ENCODE measurements around the gene PDCD2L.
"Not testable (repeated sequence)": the region's sequence is repeated elsewhere in the genome, so short reads cannot be mapped to it uniquely, and the experiment has no call there.

PDCD2L gene

DNA sequence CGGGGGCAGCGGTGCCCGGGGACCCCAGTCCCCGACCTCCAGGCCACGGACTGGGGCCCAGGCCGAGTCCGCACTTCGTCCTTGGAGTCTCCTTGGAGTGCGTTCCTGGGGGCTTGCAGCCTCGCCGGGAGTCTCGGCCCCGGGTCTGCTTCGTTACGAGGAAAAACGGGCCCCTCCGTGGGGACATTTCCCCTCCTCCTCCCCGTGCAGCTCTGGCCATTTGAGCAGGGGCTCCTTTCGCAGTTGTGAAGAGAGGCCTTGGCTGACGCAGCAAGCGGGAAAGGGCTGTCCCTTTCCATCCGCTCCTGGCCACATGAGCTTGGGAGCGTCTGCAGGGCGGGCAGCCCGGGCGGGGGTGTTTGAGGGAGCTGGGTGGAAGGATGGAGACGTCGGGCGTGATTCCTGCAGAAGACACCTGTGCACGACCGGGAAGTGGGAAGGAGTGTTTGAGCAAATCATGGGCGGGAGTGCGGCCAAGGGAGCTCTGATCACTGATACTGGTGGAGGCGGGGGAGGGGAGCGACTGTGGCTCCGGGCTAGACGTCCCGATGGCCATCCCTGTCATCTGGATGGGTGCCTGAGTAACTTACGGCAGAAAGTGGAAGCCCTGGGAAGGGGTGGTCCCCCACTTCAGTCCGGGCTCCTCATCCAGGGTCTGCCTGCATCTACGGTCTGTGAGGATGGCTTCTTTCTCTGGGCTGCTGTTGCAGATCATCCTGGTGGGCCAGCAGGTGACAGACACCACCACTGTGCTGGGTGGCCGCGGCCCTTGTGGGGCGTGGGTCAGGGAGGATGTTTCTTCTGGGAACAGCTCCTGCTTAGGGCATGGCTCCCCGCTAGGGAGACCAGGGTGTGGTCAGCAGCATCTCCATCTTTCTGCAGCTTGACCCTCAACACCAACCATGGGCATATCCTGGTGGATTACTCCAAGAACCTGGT lies 38.5 kb upstream of the PDCD2L start:
- H3K4me1 Mint-ChIP-seq (ENCODE audit: low read depth): peaks cover 53% of the 10 kb centered on the region
- H3K9me3 Mint-ChIP-seq: no peaks in the 10 kb centered on the region
- peak overlapping the region; percentile 76 for H3K27ac Mint-ChIP-seq
- intact Hi-C loops (cut with micrococcal nuclease): loop anchor here (5.0 kb wide), 1 partner anchor 62 kb away; the partner anchor contains the start of gene UBA2
- H3K27me3 Mint-ChIP-seq: no peaks in the 10 kb centered on the region
- no peaks in the 10 kb centered on the region for H3K36me3 Mint-ChIP-seq (ENCODE audit: low read depth)
- peak overlapping the region; percentile 95 for H3K4me3 Mint-ChIP-seq

DNA sequence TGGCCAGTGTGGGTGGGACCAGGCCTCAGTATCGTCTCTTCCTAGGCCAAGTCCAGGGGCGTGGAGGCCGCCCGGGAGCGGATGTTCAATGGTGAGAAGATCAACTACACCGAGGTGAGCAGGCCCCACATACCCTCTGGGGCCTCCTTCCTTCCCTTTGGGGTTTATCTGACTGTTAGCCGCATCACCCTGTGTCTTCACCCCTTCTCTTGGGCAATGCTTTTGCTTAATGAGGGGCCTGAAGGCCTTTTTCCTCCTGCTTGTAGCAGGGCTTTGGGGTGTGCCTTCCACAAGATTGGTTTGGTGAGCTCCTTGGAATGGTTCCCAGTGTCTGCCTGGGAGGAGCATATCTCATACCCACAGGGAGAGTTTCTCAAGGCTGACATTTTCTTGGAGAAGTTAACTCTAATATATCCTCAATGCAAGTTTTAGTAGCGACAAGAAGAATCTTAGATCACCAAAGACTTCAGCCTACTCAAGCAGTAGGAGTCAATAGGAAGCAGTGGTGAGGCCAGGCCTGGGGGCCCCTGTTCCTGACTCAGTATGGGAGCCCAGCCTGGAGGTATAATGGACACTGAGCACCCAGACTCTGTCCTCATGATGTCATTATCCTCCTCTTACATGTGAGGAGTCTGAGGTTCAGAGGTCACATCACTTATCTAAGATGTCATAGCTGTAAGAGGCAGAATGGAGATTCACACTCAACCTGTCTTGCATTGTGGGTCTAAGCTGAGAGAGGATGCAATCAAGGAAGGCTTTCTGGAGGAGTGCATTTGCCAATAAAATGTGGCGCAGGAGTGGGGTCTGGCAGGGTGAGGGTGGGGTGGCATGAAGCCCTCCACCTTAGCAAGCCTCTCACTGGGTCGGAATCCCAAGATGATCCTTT lies 37.2 kb upstream of the PDCD2L start:
- intact Hi-C loops (cut with micrococcal nuclease): loop anchor here (5.0 kb wide), 1 partner anchor 60 kb away; the partner anchor contains the start of gene UBA2
- no peaks in the 10 kb centered on the region for H3K27me3 Mint-ChIP-seq
- no peaks in the 10 kb centered on the region for H3K36me3 Mint-ChIP-seq (ENCODE audit: low read depth)
- peaks cover 61% of the 10 kb centered on the region for H3K4me1 Mint-ChIP-seq (ENCODE audit: low read depth)
- no peaks in the 10 kb centered on the region for H3K9me3 Mint-ChIP-seq
- peak overlapping the region; percentile 95 for H3K4me3 Mint-ChIP-seq
- peak overlapping the region; percentile 76 for H3K27ac Mint-ChIP-seq

DNA sequence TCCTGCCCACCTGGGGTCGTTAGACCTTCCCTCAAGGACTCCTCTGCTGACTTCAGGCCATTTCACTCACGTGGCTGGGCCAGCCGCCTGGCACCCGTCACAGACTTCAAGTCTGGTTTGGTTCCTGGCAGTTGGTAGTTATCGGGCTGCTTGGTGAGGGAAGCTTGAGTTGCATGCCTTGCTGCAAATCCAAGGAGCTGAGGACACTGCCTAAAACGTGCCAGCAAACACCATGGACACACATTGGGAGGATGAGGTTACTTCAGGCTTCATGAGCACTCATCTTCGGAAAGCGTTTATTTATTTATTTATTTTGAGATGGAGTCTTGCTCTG lies 36.6 kb upstream of the PDCD2L start:
- Mint-ChIP-seq H3K27ac (no peak overlapping the region), H3K9me3 (no peaks in the 10 kb centered on the region), H3K4me3 (peak overlapping the region; percentile 21), H3K36me3 (ENCODE audit: low read depth) (no peaks in the 10 kb centered on the region), H3K27me3 (no peaks in the 10 kb centered on the region), H3K4me1 (ENCODE audit: low read depth) (peaks cover 61% of the 10 kb centered on the region)
- intact Hi-C loops (cut with micrococcal nuclease): loop anchor here (5.0 kb wide), 1 partner anchor 60 kb away; the partner anchor contains the start of gene UBA2

DNA sequence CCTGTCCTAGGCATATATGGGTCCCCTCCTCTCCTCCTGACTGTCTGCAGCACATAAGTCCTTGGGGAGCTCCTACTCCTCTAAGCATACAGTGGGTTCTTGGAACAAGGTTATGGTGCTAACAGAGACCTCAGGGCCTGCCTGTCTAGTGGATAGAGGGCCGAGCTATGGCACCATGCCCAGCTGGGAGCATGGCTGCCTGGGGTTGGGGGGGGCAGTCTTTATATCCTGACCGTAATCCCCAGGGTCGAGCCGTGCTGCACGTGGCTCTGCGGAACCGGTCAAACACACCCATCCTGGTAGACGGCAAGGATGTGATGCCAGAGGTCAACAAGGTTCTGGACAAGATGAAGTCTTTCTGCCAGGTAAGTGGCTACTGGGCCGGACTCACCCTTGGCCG lies 35.9 kb upstream of the PDCD2L start:
- Mint-ChIP-seq H3K36me3 (ENCODE audit: low read depth) (no peaks in the 10 kb centered on the region), H3K4me3 (no peak overlapping the region), H3K27ac (no peak overlapping the region)

DNA sequence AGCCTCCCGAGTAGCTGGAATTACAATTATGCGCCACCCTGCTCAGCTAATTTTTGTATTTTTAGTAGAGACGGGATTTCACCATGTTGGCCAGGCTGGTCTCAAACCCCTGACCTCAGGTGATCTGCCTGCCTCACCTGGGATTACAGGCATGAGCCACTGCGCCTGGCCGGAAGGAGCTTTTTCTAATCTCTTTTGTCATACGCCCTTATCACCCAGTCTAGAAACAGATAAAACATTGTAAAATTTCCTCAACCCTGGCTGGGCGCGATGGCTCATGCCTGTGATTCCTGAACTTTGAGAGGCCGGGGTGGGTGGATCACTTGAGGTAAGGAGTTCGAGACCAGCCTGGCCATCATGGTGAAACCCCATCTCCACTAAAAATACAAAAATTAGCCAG lies 35.0 kb upstream of the PDCD2L start:
- intact Hi-C loops (cut with micrococcal nuclease): loop anchor here (5.0 kb wide), 1 partner anchor 58 kb away; the partner anchor contains the start of gene UBA2
- not testable (repeated sequence) for H3K27ac Mint-ChIP-seq; H3K36me3 Mint-ChIP-seq (ENCODE audit: low read depth); H3K27me3 Mint-ChIP-seq; H3K4me3 Mint-ChIP-seq; H3K9me3 Mint-ChIP-seq
- H3K4me1 Mint-ChIP-seq (ENCODE audit: low read depth): peaks cover 59% of the 10 kb centered on the region

More for the DNA sequence above, 35.9 kb upstream of the PDCD2L start:
- no peaks in the 10 kb centered on the region for H3K9me3 Mint-ChIP-seq
- intact Hi-C loops (cut with micrococcal nuclease): loop anchor here (5.0 kb wide), 1 partner anchor 59 kb away; the partner anchor contains the start of gene UBA2
- peaks cover 61% of the 10 kb centered on the region for H3K4me1 Mint-ChIP-seq (ENCODE audit: low read depth)
- no peaks in the 10 kb centered on the region for H3K27me3 Mint-ChIP-seq

DNA sequence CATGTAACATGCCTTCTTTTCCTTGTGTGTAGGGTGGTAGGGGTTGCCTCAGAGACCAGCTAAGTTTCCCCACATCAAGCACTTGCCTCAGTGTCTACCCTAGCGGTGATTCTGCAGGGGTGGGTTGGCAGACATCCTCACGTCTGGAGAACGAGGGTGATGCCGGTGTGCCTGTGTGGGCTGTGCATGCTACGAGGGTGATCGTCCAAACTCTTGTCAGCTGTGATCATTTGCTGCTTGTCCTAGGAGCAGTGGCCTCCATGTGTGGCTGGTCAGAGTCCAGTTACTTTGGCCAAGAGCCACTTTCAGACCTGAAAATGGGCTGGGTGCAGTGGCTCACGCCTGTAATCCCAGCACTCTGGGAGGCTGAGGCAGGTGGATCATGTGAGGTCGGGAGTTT lies 34.1 kb upstream of the PDCD2L start:
- Mint-ChIP-seq H3K27ac (no peak overlapping the region), H3K36me3 (ENCODE audit: low read depth) (no peaks in the 10 kb centered on the region), H3K27me3 (no peaks in the 10 kb centered on the region), H3K4me3 (no peak overlapping the region), H3K4me1 (ENCODE audit: low read depth) (peaks cover 52% of the 10 kb centered on the region), H3K9me3 (no peaks in the 10 kb centered on the region)
- intact Hi-C loops (cut with micrococcal nuclease): no loop called here

DNA sequence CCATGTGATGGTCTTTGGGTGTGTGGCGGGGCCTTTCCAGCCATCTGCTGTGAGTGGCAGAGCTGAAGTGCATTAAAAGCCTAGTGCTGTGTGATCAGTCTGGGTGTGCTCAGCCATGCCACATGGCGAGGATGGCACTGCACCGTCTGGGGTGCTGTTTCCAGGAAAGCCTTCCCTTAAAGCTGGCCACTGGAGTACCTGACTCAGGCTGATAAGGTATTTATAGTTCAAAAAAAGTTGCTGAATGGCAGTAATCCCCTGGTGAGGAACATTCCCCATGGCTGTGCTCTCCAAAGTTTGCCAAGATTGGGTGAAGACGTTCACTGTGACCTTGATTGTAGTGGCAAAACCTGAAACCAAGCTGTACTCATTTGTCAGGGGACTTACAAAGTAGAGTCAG lies 33.2 kb upstream of the PDCD2L start:
- H3K9me3 Mint-ChIP-seq: no peaks in the 10 kb centered on the region
- H3K4me1 Mint-ChIP-seq (ENCODE audit: low read depth): peaks cover 46% of the 10 kb centered on the region
- no peaks in the 10 kb centered on the region for H3K27me3 Mint-ChIP-seq
- intact Hi-C loops (cut with micrococcal nuclease): no loop called here
- no peak overlapping the region for H3K4me3 Mint-ChIP-seq
- H3K36me3 Mint-ChIP-seq (ENCODE audit: low read depth): no peaks in the 10 kb centered on the region
- no peak overlapping the region for H3K27ac Mint-ChIP-seq

DNA sequence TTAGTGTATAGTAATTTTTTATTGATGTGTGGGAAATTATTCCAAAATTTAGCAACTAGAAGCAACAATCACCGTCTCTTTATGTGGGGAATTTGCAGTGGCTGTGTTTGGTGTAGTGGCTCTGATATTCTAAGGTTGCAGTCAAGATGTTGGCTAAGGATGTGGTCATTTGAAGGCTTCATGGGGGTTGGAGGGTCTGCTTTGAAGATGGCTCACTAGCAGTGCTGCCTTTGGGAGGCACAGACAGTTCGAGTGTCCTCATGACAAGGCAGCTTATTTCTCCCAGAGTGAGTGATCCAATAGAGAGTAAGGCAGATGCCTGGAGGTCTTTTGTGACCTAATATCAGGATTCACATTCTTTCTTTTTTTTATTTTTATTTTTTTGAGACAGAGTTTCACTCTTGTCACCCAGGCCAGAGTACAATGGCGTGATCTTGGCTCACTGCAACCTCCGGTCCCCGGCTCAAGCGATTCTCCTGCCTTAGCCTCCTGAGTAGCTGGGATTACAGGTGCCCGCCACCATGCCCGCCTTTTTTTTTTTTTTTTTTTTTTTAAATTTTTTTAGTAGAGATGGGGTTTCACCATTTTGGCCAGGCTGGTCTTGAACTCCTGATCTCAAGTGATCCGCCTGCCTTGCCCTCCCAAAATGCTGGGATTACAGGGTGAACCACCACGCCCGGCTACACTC lies 30.5 kb upstream of the PDCD2L start:
- intact Hi-C loops (cut with micrococcal nuclease): no loop called here
- no peak overlapping the region for H3K4me3 Mint-ChIP-seq
- no peak overlapping the region for H3K27ac Mint-ChIP-seq
- H3K9me3 Mint-ChIP-seq: no peaks in the 10 kb centered on the region
- H3K27me3 Mint-ChIP-seq: no peaks in the 10 kb centered on the region
- peaks cover 22% of the 10 kb centered on the region for H3K4me1 Mint-ChIP-seq (ENCODE audit: low read depth)
- no peaks in the 10 kb centered on the region for H3K36me3 Mint-ChIP-seq (ENCODE audit: low read depth)

DNA sequence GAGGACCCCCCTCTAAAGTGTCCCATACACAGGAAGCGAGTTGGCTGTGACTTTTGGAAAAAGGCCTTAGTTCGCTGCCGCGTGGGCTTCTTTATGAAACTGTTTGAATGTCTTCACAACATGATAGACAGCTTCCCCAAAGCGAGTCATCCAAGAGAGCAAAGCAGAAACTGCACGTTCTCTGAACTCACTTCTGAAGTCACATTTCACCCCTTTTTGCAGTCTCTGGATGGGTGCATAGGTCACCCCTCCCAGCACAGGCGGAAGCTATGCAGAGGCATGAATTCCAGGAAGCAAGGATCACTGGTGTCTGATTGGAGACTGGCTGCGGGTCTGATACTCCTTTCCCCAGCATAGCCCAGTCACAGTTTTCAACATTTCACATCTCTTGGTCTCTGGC lies 28.6 kb upstream of the PDCD2L start:
- Mint-ChIP-seq H3K36me3 (ENCODE audit: low read depth) (no peaks in the 10 kb centered on the region), H3K27ac (no peak overlapping the region), H3K9me3 (no peaks in the 10 kb centered on the region), H3K27me3 (no peaks in the 10 kb centered on the region), H3K4me3 (no peak overlapping the region), H3K4me1 (ENCODE audit: low read depth) (peaks cover 10% of the 10 kb centered on the region)
- intact Hi-C loops (cut with micrococcal nuclease): no loop called here

DNA sequence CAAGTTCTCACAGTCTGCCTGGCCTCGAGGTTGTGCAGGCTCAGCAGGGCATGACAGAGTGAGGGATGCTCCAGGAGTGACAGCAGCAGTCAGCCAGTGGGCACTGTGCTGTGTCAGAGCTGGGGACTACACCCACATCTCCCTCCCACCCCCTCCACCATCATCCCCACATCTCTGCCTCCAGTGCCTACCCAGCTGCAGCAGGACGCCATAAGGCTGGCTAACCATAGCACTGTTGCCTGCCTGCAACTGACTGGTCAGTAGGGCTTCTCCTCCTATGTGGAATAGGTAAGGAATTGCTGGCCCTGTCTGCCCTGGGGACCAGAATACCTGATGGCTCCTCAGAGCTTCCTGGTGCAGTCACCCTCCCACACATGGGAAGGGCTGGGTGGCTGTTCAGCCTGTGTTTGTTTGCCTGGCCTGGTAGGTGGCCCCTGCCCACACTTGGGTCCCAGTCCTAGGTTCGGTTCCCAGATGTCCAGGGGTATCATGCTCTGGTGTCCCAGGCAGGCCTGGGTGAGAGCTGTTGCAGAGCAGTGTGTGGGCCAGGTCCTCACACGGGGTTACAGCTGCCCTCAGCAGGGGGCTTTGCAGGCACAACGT lies 23.5 kb upstream of the PDCD2L start:
- H3K27me3 Mint-ChIP-seq: no peaks in the 10 kb centered on the region
- H3K4me1 Mint-ChIP-seq (ENCODE audit: low read depth): no peaks in the 10 kb centered on the region
- no peaks in the 10 kb centered on the region for H3K36me3 Mint-ChIP-seq (ENCODE audit: low read depth)
- no peak overlapping the region for H3K4me3 Mint-ChIP-seq
- H3K9me3 Mint-ChIP-seq: no peaks in the 10 kb centered on the region
- no peak overlapping the region for H3K27ac Mint-ChIP-seq
- intact Hi-C loops (cut with micrococcal nuclease): no loop called here

DNA sequence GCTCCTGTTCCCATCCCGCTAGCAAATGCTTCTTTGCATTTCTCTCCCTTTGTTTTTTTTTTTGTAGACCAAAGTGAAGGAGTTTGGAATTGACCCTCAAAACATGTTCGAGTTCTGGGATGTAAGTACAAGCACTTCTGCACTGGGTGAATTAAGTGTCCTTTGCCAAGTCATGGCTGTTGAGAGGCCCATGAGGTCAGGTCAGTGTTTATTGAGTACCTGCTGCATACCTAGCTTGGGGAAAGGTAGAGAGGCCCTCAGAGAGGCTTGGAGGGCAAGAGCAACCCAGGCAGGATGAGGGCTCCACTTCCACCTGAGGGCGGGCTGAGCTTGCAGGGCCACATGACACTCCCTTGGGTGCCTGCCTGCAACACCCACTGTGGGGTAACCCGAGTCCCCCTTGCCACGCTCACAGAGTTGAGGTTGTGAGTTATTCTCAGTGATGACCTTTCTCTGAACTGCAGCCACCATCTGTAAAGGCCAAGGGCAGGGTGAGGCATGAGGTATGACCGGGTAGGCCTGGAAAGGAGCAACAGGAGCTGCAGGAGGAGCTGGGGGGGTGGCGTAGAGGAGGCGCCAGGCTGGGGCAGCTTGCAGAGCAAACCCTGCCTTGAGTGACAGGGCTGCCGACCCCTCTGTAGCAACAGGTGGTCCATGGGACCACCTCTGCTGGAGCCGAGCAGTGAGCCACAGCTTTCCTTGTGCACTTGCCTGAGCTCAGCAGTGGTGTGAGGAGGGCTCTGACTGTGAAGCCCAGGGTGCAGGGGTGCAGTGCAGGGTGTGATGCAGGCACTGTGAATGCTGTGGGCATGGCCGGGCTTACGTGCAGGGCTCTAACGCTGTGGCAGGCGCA lies 22.6 kb upstream of the PDCD2L start:
- intact Hi-C loops (cut with micrococcal nuclease): no loop called here
- no peak overlapping the region for H3K27ac Mint-ChIP-seq
- no peaks in the 10 kb centered on the region for H3K4me1 Mint-ChIP-seq (ENCODE audit: low read depth)
- no peaks in the 10 kb centered on the region for H3K36me3 Mint-ChIP-seq (ENCODE audit: low read depth)
- H3K9me3 Mint-ChIP-seq: no peaks in the 10 kb centered on the region
- no peak overlapping the region for H3K4me3 Mint-ChIP-seq
- no peaks in the 10 kb centered on the region for H3K27me3 Mint-ChIP-seq

DNA sequence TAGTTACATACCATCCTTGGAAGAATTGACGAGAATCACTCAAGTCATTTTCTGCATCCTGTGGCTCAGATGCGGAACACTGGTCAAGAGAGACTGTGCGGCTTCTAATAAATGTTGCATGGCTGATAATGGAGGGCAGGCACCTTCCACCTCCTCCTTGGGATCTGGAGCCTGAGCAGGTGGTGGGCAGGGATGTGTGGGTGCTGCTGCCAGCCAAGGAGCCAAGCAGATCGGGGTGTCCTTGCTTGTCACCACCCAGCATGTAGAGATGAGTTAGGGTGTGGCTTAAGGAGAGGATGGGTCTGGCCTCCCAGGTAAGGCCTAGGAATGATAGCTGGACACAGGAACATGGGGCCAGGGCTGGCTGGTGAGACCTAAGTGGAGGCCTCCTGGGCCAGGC lies 21.7 kb upstream of the PDCD2L start:
- intact Hi-C loops (cut with micrococcal nuclease): no loop called here
- Mint-ChIP-seq H3K27ac (no peak overlapping the region), H3K4me3 (no peak overlapping the region), H3K27me3 (no peaks in the 10 kb centered on the region), H3K4me1 (ENCODE audit: low read depth) (no peaks in the 10 kb centered on the region), H3K9me3 (no peaks in the 10 kb centered on the region), H3K36me3 (ENCODE audit: low read depth) (no peaks in the 10 kb centered on the region)

DNA sequence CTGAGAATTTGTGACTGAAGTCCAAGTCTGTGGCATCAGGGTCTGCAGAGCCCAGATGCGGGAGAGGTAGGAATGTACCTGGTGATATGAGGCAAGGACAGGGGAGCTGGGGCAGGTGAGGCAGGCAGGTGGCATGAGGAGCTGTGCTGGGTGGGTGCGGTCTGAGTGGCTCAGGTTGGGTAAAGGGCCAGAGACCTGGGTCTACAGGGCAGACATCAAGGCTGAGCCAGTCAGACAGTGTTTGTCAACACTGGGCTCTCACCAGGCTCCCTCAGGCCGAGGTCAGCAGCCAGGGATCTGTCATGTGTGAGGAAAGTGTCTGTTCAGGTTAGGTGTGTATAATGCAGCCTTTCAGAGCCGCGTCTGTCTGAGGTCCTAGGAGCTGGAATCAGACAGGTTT lies 20.6 kb upstream of the PDCD2L start:
- intact Hi-C loops (cut with micrococcal nuclease): no loop called here
- H3K36me3 Mint-ChIP-seq (ENCODE audit: low read depth): no peaks in the 10 kb centered on the region

More for the DNA sequence above, 20.6 kb upstream of the PDCD2L start:
- no peak overlapping the region for H3K4me3 Mint-ChIP-seq
- no peak overlapping the region for H3K27ac Mint-ChIP-seq
- no peaks in the 10 kb centered on the region for H3K9me3 Mint-ChIP-seq
- H3K27me3 Mint-ChIP-seq: no peaks in the 10 kb centered on the region
- no peaks in the 10 kb centered on the region for H3K4me1 Mint-ChIP-seq (ENCODE audit: low read depth)

All from dendritic cell treated with granulocyte-macrophage colony-stimulating factor and Interleukin-4, amounts not matched to agents 40 ng/mL and 50 ng/mL, for 4 days (primary cell).